GM21526 (cell line): ENCODE results near the gene DHCR7.

Experiments
- ATAC-seq: cut with Tn5 transposase; IDR thresholded peaks from one replicate; pipeline ENCODE4 v1.9.1; 2021; ENCODE audit warnings: moderate library complexity; ENCODE audit not compliant: unreplicated experiment, low FRiP score

Gene DHCR7

DNA sequence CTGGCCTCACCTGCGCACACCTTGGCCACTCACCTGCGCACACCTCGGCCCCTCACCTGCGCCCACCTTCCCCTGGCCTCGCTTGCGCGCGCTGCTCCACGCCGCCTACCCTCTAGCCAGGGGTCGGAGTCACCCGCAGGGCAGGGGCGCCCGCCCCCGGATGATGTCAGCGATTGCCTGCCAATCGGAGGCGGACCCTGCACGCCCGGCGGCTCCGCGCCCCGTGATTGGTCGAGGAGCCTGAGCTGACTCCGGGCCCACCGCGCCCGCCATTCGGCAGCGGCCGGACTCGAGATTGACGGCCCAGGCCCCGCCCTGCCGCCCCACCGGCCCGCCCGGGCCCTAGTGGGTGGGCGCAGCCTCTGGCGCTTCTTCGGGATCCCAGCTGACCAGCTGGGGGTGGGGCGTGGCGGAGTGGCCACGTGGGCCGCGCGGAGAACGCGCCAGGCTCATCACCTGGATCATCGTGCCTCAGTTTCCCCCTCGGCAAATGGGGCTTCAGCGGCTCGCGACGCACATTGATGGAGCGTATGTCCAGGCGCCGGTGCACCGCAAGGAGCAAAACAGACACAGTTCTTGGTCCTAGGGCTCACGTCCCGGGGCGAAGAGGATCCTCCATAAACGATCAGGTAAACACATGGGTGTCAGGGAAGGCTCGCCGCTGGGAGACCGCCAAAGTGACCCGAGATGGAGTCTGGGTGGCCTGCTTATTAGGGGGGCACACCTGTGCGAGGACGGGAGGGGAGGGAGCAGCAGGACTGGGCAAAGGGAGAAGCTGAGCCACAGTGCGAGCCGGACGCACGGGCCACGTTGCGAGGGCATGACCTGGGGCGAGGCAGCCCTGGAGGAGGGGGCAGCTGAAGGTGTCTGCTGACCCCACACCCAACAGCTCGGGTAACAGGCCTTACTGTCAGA is at the start of gene DHCR7:
DHCR7 (minus strand) TSS at position 137 of the 915 bp plus-strand sequence. CDS start 3,441 bp downstream, outside the sequence.
- peak; percentile 82 for ATAC-seq

DNA sequence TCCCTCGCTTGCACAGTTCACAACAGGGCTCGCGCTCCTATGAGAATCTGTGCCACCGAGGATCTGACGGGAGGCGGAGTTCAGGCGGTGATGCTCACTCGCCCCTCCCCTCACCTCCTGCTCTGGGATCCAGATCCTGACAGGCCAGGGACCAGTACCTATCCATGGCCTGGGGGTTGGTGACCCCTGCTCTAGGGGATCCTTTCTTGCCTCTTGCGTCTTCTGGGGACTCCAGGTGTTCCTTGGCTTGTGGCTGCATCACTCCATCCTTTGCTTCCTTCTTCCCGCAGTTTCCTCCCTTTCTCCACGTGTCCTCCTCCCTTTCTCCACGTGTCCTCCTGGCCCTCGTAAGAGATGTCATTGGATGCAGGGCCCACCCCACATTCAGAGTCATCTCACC is 48.2 kb upstream of the DHCR7 start:
- no peak for ATAC-seq

GRCh38 chr11:71495286-71496230 is 47.4 kb upstream of the DHCR7 start:
- ATAC-seq, result no peak

GRCh38 chr11:71491940-71492339 is 43.7 kb upstream of the DHCR7 start:
- no peak for ATAC-seq

GRCh38 chr11:71491531-71491930 is 43.3 kb upstream of the DHCR7 start:
- no peak for ATAC-seq

DNA sequence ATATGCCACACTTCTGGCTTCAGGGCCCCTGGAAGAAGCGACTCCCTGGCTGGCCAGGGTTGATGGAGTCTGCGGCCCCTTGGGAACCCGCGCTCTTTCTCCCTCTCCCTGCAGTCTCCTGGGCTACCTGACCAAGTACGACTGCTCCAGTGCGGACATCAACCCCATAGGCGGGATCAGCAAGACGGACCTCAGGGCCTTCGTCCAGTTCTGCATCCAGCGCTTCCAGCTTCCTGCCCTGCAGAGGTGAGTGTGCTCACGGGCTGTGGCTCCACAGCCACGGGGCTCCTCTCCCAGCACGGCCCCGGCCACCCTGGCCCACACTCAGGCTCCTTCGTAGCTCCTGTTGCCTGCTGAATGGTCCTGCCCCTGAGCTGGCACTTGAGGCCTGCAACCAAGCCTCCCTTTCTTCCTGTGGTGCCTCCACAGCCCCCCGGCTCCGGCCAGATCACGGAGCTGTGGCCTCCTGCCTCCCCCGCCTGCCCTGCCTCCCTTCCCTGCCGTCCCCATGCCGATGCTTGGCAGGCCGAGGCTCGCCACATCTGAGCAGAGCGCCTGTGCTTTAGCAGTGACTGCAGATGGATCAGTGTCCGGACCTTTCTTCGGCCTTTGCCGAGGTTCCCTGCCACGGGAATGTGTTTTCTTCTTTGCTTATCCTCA is 42.7 kb upstream of the DHCR7 start:
- no peak for ATAC-seq

DNA sequence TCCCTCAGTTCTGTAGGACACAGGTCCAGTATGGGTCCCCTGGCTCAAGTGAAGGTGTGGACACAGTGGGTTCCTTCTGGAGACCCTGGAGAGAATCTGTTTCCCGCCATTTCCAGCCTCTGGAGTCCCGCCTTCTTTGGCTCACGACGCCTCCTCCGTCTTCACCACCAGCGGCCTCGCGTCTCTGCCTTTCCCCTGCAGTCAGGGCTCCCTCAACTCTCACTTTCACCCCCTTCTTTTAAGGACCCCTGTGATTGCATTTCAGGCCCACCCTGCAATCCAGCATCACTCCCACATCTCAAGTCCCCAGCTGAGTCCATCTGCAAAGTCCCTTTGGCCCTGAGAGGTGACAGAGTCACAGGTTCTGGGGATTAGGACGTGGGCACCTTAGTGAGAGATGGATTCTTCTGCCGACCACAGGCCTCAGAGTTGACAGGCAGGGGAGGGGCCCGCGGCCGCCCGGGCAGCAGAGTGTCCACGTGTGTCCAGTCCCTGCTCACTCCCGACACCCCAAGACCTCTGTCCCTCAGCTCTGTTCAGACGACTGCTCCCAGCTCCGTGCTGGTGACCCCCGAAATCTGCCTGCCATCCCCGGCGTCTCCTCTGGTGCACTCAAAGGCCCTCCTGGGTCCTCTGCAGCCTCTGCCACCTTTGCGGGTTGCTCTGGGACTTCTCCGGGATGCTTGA is 42.0 kb upstream of the DHCR7 start:
- ATAC-seq, result no peak

GRCh38 chr11:71489311-71490043 is 41.3 kb upstream of the DHCR7 start:
- no peak for ATAC-seq

- ATAC-seq, result no peak
Measured at GRCh38 chr11:71488681-71489270, 40.6 kb upstream of the DHCR7 start.

GRCh38 chr11:71486320-71486719 is 38.1 kb upstream of the DHCR7 start:
- ATAC-seq, result no peak

GRCh38 chr11:71485466-71485865 is 37.3 kb upstream of the DHCR7 start:
- ATAC-seq, result no peak

DNA sequence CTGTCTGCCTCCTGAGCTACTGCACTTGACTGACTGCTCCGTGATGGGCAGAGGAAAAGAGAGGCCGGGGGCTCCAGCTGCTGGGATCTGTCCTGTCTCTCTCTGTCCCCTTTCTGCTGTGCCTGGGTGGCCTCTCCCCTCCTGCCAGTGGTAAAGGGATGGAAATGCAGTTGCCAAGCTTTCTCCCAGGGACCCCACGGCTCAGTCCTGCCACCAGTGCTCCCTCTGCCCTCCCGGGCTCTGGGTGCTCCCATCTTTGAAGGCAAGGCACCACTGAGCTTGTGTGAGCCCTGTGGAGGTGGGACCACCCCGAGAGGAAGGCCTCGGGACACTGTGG is 36.8 kb upstream of the DHCR7 start:
- no peak for ATAC-seq

DNA sequence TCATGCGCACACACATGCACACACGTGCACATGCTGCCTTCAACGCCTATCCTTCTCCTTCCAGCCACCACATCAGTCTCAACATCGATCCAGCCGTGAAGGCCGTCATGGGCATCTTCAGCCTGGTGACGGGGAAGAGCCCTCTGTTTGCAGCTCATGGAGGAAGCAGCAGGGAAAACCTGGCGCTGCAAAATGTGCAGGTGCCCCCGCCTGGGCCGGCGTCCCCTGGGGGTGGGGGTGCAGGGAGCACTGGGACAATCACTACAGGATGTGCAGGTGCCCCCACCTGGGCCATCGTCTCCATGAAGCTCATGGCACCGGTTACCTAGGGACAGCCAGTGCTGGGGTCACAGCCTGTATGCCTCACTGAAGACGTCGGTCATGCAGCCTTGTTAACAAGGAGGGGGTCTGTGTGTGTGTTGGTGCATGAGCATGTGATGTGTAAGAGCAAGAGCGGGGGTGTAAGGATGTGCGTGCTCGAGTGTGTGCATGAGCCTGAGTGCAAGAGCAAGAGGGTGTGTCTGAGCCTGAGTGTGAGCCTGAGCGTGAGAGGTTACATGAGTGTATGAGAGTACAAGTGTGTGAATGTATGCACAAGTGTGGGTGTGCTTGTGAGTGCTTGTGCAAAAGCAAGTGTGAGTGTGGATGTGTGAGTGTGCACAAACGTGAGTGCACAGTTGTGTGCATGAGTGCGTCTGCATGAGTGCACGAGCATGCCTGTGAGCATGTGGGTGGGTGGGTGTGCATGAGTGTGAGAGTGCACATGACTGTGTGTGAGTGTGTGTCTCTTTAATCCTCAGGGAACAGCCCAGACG is 36.3 kb upstream of the DHCR7 start:
- no peak for ATAC-seq

- ATAC-seq, result no peak
Measured at GRCh38 chr11:71483692-71484091, 35.5 kb upstream of the DHCR7 start.

- ATAC-seq, result no peak
Measured at GRCh38 chr11:71482746-71483364, 34.7 kb upstream of the DHCR7 start.

DNA sequence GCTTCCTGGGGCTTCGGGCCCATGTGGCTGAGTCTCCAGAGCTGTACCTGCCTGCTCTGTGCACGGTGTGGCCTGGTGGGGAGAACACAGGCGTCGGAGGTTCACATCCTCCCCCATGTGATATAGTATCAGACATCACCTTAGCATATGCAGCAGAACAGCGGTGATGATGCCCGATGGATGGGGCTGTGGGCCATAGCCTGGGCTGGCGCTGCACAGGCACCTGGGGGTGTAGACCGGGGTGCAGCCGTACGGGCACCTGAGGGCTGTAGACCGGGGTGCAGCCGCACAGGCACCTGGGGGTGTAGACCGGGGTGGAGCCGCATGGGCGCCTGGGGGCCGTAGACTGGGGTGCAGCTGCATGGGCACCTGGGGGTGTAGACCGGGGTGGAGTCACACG is 34.0 kb upstream of the DHCR7 start:
- no peak for ATAC-seq

DNA sequence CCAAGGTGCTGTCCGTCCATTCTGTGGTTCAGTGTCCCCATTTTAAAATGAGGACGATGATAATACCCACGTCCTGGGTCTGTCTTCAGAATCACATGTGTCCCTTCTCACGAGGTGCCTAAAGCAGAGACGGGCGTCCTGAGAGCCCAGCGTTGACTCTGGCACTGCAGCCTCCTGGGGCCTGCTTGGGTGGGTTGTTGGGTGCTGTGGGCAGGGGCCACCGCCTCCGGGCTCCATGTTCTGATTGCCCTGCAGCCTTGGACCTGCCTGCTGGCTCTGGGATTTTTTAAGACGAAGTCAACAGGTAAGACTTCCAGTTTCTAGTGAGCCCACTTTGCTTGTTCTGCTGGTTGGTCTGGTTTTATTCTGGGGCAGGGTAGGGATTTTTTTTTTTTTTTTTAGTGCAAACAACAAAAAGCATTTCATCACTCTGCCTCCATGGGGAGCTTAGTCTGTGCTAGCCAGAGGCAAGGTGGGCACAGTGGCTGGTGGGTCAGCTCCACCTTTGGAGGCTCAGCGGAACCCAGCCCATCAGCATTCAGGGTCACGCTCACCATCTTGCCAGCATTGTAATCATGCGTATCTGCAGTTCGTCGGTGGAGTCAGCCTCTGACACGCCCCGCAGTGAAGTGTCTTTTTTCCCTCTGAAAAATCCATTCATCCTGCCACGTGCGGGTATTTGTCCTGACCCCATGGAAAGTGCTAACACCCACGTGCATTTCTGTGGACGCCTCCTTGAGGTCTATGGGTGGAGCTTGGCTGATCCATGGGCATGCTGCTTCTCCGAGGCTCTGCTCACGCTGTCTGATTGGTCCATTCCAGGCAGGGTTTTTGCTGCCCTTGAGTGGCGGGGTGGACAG is 33.1 kb upstream of the DHCR7 start:
- no peak for ATAC-seq
